Astrocyte of the hippocampus (primary cell): ENCODE measurements around the gene PIK3CD.

Experiments
- DNase-seq: peaks from one replicate; pipeline ENCODE4 v3.0.0; 2011; ENCODE audit warnings: low read depth, low spot score

Gene PIK3CD

DNA sequence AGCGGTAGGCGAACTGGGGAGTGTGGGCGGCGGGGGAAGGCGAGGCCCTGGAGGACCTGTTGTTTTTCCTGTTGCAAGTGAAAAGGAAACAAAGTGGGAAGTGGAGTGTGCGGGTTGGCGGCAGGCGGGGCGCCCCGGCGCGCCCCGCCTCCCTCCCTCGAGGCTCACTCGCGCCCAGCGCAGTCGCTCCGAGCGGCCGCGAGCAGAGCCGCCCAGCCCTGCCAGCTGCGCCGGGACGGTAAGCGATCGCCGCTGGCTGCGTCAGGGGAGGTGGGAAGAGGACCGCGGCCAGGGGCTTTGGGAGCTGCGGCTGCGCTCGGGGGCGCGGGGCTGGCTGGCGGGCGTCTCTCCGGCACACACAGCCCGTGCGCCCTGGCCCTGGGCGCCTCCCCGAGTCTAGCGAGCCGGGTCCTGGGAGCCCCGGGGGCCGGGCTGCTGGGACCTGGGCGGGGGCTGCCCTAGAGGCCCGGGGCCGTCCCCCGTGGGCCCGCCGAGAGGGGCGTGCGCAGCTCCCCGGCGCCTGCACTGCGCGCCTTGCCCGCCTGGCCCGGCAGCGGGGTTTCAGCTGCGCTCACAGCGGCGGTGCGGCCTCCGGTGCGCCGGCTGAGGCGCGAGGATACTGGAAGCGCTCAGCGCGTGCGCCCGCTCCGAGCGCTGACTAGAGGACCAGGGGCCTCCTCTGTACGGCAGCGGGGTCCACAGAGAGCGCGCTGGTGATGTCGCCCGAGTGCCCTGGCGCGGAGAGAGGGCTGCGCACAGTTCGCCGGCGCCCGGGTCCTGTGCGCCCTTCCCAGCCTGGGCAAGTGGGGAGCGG is at the start of gene PIK3CD:
TSS of gene PIK3CD (plus strand) at position 167 of the 814 bp plus-strand sequence. CDS start 58,725 bp downstream, outside the sequence.
- DNase-seq: peak; percentile 77

- DNase-seq: no peak
Observed at GRCh38 chr1:9601942-9602793, 49.4 kb upstream of the PIK3CD start.

DNA sequence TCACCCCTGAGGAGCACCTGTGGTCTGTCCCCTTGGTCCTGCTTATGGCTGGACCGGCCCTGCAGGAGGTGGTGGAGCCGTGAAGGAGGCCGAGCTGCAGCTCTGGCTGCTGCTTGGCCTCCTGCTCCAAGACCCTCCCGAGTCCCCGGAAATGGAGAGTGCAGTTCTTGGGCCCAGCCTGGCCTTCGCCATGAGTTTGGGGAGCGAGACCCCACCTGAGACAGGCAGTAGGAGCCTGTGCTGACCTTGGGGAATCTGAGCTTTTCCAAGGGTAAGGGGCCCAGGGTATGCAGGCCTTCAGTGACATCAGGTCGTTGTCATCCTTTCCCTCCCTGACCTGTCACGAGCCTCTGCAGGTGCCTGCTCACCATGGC is 48.8 kb upstream of the PIK3CD start:
- DNase-seq: no peak

- no peak for DNase-seq
Observed at GRCh38 chr1:9603307-9603706, 48.2 kb upstream of the PIK3CD start.

- no peak for DNase-seq
Observed at GRCh38 chr1:9603766-9604753, 47.5 kb upstream of the PIK3CD start.

GRCh38 chr1:9604836-9605235 is 46.7 kb upstream of the PIK3CD start:
- DNase-seq: no peak

GRCh38 chr1:9605946-9606455 is 45.5 kb upstream of the PIK3CD start:
- no peak for DNase-seq

DNA sequence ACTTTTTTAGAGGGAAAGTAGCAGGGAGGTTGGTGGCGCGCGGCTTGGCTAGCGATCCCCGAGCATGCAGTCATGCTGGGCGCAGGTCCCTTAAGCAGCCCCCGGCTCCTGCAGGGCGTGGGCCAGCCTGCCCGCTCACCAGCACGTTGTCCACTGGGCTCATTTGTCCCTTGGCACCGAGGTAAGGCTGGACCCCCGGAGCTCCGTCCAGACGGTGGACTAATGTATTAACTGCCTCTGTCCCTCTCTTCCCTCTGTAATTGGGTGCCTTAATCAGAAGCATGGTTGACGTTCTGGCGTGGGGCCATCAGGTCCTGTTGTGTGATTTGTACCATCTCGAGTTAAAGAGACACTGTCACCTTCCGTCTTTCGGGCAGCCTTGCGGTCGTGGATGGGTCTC is 45.1 kb upstream of the PIK3CD start:
- no peak for DNase-seq

GRCh38 chr1:9606948-9607347 is 44.6 kb upstream of the PIK3CD start:
- no peak for DNase-seq

DNA sequence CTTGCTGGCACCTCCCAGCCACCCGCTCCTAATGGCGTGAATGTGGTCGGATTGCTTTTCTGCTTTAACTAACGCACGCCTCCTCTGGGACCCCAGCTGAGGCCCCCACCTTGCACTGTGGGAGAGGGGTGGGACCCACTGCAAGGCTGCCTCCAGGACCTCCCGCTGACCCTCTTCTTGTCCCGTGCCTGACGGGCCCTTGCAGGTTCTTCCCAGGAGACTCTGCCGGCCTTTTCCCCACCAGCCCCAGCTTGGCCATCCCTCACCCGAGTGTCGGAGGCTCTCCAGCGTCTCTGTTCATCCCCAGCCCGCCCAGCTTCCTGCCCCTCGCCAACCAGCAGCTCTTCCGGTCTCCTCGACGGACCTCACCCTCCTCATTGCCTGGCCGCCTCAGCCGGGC is 44.2 kb upstream of the PIK3CD start:
- no peak for DNase-seq

- DNase-seq: no peak
Observed at GRCh38 chr1:9609998-9610397, 41.5 kb upstream of the PIK3CD start.

DNA sequence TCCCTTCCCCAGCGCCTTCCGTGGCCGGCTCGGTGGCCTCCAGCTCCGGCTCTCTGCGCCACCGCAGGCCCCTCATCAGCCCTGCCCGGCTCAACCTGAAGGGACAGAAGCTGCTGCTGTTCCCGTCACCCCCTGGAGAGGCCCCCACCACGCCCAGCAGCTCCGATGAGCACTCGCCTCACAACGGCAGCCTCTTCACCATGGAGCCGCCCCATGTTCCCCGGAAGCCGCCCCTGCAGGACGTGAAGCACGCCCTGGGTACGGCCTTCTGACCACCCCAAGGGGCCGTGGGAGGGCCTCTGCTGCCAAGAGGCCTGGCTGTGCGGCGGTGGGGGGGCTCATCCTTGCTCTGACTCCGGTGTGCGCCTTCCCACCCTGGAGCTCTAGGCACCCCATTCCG is 41.0 kb upstream of the PIK3CD start:
- DNase-seq: no peak

DNA sequence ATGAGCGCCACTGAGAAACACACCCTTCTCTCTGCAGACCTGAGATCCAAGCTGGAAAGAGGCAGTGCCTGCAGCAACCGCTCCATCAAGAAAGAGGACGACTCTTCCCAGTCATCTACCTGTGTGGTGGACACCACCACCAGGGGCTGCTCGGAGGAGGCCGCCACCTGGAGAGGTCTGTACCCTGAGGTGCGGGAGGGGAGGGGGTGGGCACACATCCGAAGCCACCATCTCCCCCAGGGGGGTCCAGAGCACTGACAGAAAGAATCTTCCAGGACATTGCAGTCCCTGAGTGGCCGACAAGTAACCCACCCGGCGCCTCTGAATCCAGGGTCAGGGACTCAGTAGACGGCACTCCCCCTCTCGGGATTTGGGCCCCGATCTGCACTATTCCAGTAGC is 39.8 kb upstream of the PIK3CD start:
- DNase-seq: no peak

- no peak for DNase-seq
Observed at GRCh38 chr1:9612162-9612845, 39.2 kb upstream of the PIK3CD start.

- no peak for DNase-seq
Observed at GRCh38 chr1:9612871-9613624, 38.5 kb upstream of the PIK3CD start.

- no peak for DNase-seq
Observed at GRCh38 chr1:9613625-9614299, 37.8 kb upstream of the PIK3CD start.

DNA sequence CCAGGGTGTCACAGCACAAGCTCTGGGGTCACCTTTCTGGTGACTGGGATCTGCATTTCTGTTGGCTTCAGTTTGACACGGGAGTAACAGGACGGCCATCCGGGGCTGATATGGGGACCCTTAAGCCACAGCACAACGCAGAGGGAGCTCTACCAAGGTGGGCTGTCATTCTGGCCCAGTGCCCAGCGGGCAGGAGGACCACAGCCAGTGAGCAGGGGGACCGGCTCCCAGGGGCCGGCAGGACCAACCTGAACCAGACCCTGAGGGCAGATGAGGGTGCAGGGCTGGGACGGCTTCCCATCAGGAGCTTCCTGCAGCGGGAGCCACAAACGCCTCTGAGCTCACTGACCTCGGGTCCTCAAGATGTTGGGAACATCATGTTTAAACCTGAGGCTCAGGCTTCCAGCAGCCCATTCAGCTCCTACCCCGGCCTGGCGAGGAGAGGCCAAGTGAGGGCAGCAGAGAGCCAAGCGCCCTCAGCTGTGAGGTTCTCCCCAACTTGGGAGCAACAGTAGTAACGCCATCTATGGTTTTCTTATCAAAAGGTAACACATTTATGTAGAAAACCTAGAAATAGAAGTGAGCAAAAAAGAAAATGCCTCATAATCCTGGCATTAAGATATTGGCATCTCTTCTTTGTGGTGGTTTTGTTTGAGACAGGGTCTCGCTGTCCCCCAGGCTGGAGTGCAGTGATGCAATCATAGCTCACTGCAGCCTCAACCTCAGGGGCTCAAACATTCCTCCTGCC is 36.0 kb upstream of the PIK3CD start:
- peak; percentile 59 for DNase-seq

- DNase-seq: no peak
Observed at GRCh38 chr1:9618909-9619679, 32.4 kb upstream of the PIK3CD start.
